ENCODE data around the gene IRS2.

GRCh38 chr13:109704771-109705635, 81.4 kb downstream of the IRS2 start:
- TF ChIP-seq POLR2A (IDR thresholded peaks at IDR 0.05) (no peak), CTCF (IDR thresholded peaks at IDR 0.05) (no peak)
